ACHN (cell line): ENCODE results near the gene RPH3AL.

Source experiments
- DNase-seq: peaks from one replicate; pipeline ENCODE4 v3.0.0-alpha.2; 2015
- in situ Hi-C: cut with HindIII; loops from 2 replicates; pipeline ENCODE4 v1.10.0; 2017; ENCODE audit warnings: low sequenced_read_pairs, low pct_ligation_motif_present, low pct_unique_long_range_greater_than_20kb

The RPH3AL gene

DNA sequence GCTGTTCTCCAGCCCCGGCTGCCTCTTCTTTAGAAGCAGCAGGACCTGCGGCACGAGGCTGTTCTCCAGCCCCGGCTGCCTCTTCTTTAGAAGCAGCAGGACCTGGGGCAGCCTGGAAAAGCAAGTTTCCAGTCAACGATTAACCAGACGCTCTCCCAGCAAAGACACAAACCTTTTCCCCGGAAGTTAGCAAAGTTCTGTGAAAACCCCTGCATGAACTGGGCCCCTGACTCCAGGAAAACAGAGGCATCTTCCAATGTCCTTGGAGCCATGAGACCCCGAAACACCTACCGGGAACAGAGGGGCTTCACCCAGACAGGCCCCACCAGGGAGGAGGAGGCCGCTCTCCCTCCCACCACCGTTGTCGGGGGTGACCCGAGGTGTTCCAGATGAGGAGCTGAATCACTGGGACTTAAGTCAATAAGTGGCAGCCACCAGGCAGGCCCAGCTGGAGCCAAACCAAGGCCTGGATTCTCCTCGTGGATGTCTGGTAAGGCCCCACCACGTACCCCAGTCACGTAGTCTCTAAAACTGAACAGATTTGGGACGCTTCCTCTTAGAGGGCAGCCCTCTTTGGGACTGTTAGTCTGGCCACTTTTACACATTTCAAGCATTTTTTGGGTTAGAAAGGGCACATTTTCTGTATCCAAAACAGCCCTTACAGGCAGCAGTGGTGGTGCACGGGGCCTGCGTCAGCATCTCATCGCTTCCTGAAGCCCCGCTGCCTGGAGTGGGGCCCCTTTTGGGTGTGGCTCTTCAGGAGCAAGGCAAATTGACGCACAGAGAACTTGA, at the start of gene RPH3AL:
Gene RPH3AL (minus strand): TSS at position 387 of the 792 bp plus-strand sequence. CDS start 25,264 bp downstream, outside the sequence.
- in situ Hi-C loops = no loop called here
- peak; percentile 92 for DNase-seq

DNA sequence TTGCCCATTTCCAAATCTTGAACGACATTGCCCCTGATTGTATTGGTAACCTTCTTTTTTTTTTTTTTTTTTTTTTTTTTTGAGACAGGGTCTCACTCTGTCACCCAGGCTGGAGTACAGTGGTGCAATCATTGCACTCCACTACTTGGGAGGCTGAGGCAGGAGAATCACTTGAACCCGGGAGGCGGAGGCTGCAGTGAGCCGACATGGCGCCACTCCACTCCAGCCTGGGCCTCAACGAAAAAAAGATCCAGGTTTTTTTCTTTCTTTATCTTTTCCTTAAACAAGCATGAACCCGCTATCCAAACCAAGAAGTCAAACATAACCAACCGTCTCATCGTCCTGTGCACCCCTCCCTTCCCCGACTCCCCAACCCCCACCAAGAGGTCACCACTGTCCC, 47.6 kb upstream of the RPH3AL start:
- no peak for DNase-seq
- in situ Hi-C loops = no loop called here

GRCh38 chr17:396788-397187, 44.2 kb upstream of the RPH3AL start:
- in situ Hi-C loops = no loop called here
- no peak for DNase-seq

DNA sequence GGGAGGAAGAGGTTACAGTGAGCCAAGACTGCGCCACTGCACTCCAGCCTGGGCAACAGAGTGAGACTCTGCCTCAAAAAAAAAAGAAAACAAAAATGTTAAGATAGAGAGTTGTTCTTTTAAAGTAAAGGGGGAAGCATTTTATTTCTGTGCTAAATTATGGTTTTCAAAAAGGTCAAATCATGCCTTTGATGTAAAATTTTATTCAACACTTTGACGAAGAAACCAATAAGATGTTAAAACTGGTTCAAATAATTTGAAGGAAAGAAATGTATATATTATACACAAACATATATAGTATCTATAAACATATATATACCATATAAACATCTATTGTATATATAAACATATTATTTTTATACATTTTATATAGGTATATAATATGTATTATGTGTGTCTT, 43.4 kb upstream of the RPH3AL start:
- in situ Hi-C loops = no loop called here

DNA sequence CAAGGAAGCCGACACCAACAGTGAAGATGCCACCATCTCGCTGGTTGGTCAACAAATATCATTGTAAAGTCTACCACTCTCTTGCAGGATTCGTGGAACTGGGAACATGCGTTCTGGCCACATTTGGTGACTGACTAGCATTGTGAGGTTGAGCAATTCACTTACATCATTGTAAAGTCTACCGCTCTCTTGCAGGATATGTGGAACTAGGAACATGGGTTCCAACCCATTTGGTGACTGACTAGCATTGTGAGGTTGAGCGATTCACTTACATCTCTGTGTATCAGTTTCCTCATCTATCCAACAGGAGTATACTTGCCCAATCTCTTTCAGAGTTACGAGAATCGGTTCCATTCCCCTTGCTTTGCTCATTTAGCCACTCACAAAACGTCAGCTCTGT, 42.6 kb upstream of the RPH3AL start:
- DNase-seq = no peak
- in situ Hi-C loops = no loop called here

More for the DNA sequence above, 43.4 kb upstream of the RPH3AL start:
- DNase-seq = no peak

- no peak for DNase-seq
- in situ Hi-C loops = no loop called here
These were observed 42.1 kb upstream of the RPH3AL start for GRCh38 chr17:394718-395095.

GRCh38 chr17:393806-394717, 41.5 kb upstream of the RPH3AL start:
- in situ Hi-C loops = no loop called here
- DNase-seq = no peak

DNA sequence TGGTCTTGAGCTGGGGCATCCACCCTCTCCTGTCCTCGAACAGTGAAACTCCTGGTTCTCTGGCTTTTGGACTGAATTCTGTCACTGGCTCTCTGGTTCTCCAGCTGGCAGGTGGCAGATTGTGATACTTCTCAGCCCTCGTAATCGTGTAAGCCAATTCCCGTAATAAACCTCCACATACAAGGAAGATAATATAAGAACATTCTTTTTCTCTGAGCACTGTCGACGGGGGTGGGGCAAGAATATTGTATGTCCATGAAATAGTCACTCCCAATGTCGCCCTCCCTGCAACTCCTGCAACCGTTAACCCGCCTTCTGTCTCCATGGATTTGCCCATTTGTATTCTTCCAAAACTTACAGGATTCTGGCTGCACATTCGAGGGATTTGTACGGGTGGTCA, 39.2 kb upstream of the RPH3AL start:
- in situ Hi-C loops = no loop called here
- no peak for DNase-seq

GRCh38 chr17:390025-390424, 37.4 kb upstream of the RPH3AL start:
- no peak for DNase-seq
- in situ Hi-C loops = no loop called here

DNA sequence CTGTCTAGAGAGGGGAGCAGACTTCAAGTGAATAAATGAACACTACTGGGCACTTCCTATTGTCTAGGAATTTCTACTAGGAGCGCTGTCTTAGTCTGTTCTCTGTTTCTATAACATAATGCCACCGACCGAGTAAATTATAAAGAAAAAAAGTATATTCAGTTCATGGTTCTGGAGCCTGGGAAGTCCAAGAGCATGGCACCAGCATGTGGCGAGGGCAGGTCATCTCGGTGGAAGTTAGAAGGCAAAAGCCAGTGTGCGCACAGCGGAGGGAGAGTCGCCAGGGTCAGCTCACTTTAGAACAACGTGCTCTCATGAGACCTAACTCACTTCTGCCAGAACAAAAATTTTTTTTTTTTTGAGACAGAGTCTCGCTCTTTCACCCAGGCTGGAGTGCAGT, 35.5 kb upstream of the RPH3AL start:
- in situ Hi-C loops = no loop called here
- DNase-seq = no peak

DNA sequence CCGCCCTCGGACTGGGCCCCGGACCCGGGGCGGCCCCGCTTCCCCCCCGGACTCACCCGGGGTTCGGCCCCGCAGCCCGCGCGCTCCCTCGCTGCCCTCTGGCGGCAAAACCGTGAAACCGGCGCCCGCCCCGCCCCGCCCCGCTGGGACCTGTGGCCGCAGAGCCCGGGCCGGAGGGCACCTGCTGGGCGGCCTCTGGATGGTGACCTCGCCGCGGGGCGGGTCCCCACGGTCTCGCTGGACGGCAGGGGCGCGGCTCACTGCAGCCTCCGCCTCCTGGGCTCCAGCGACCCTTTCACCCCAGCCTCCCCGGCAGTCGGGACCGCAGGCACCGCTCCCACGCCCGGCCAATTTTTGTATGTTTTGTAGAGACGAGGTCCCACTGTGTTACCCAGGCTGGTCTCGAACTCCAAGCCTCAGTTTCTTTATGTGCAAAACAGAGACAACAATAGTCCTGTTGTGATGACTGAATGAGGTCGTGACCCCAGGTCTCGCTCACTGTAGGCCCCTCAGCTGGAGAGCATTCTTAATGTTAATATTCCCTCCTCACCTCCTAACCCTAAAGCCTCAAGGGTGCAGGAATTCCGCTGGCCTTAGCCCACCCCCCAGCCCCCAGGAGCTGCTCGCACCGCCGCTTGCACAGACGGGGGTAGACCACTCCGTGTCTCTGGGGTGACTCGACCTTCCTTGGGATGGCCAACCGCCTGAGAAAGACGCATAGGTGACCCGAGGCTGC, 33.7 kb upstream of the RPH3AL start:
- peak; percentile 67 for DNase-seq
- in situ Hi-C loops = no loop called here

DNA sequence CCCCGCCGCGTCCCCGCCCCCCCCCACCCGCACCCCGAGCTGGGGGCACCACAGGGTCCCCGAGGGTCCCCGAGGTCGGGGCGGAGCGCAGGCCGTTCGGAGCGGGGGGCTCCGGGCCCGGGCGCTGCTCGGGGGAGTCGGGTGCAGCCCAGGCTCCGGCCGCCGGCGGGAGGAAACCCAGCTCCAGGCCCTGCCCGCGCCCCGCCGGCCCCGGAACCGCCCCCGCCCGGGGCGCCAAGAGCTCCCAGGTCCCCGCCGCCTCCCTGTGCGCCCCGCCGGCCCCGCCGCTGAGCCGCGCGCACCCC, 33.2 kb upstream of the RPH3AL start:
- in situ Hi-C loops = no loop called here

GRCh38 chr17:385178-385835, 32.7 kb upstream of the RPH3AL start:
- DNase-seq = peak; percentile 46
- in situ Hi-C loops = no loop called here

More for the DNA sequence above, 33.2 kb upstream of the RPH3AL start:
- no peak for DNase-seq

DNA sequence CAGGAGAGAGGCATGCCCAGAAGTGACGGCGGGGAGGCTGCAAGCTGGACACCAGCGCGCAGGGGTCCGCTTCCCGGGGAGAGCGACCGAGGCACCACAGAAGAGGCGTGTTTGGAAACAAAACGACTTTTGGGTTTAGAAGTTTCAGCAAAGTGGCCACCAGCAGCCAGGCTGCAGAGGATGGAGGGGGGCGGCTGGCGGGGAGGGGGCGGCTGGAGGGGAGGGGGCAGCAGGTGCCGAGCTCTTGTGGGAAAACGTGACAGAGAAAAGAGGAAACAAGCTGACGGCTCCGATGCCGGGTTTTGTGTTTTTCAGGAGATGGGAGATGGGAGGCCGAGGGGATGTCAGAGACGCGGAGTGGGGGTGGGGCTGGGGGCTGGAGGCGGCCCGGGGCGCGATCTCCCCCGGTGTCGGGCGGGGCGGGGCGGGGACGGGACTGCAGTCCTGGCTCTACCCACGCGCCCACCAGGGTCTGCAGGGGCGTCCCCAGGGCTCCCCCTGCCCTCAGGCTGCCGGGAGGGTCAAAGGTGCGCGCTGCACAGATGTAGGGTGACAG, 32.1 kb upstream of the RPH3AL start:
- DNase-seq = no peak
- in situ Hi-C loops = no loop called here

DNA sequence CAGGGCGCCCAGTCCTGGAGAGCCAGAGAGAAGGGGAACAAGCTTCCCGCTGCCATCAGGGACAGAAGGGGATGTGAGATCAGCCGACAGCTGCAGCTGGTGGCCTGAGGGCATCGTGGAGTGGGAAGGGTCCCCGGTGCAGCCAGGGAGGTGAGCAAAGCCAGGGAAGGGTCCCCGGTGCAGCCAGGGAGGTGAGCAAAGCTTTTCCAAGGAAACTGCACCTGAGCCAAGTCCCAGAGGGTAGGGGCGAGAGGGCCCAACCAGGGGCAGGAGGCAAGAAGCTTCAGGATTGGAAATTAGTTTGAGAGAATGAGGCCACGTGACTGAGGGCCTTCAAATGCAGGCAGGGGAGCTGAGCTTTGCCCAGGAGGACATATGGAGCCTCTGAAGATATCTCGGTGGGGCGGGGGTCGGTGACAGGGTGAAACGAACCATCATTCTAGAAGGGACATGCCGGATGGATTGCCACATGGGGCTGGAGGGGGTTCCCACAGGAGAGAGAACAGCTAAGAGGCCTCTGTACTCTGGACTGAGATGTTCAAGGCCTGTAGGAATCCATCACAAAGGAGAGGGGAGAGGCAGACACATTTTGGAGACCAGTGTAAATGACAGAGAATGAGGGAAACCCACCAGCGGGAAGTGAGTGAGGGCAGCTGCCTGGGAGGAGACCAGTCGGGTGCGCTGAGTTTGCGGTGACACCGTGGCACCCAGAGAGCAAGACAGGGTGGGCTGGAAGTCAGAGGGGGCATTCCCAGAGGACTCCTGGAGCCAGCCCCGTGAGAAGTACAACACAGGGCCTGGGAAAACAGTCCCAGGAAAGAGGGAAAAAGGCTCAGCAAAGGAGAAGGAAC, 31.4 kb upstream of the RPH3AL start:
- DNase-seq = no peak
- in situ Hi-C loops = no loop called here

GRCh38 chr17:382644-383533, 30.3 kb upstream of the RPH3AL start:
- in situ Hi-C loops = no loop called here
- no peak for DNase-seq
